ENCODE data around the gene CASP3. TPM values are rescaled to one million over a fixed set of nuclear protein-coding genes. Genes with fewer than 3 reads are reported as not detected.
"Not testable (repeated sequence)": the region's sequence is repeated elsewhere in the genome, so short reads cannot be mapped to it uniquely, and the experiment has no call there.

Gene CASP3
- total RNA-seq, 1 donor from 2014 or later, result 12.1 TPM

DNA sequence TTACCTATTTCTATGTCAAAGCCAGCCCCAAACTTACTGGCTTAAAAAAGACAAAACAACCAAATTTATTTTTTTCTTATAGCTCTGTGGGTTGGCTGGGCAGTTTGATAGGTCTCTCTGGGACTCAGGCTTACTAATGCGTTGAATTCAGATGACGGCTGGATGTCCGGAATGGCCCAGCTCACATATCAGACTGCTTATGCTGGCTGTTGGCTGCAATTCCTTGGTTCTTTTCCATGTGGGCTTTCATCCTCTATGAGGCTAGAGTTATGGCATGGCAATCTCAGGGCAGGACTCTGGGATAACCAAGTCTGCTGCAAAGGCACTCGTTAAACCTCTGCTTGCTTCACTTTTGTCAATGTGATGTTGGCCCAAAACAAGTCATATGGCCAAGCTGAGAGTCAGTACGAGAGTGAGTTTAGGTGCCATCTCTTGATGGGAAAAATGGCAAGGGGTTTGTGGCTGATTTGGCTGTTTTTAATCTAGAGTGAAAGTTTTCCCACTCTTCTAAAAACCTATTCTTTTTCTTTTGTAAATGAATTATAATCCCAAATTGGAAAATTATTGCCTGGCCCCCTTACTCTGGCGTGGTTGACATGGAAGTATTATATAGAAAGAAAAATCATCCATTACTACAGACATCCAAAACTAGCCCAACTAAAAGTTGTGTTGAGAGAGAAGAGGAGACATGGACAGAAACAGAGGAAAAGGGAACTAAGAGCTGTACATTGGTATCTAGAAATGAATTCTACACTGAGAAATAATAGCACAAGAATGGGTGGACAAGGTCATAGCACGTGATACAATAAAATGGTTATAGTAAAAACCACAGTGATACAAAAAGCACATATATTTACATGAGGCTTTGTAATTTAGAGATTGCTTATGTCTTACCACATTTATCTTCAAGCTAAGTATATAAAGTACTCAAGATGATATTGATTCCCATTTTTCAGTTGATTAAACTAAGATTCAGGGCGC lies 6.9 kb upstream of the CASP3 start:
- Histone ChIP-seq H3K9me3 (replicated peaks) (no peaks in the 10 kb centered on the region), H3K27ac (replicated peaks) (peak overlapping the region; percentile 25), H3K27me3 (ENCODE audit: low read depth) (no peaks in the 10 kb centered on the region), H3K4me1 (peaks cover 7% of the 10 kb centered on the region), H3K4me3 (no peak overlapping the region), H3K36me3 (peaks cover 24% of the 10 kb centered on the region)
- intact Hi-C loops (cut with micrococcal nuclease), result no loop called here
- TF ChIP-seq, protein P1, sequence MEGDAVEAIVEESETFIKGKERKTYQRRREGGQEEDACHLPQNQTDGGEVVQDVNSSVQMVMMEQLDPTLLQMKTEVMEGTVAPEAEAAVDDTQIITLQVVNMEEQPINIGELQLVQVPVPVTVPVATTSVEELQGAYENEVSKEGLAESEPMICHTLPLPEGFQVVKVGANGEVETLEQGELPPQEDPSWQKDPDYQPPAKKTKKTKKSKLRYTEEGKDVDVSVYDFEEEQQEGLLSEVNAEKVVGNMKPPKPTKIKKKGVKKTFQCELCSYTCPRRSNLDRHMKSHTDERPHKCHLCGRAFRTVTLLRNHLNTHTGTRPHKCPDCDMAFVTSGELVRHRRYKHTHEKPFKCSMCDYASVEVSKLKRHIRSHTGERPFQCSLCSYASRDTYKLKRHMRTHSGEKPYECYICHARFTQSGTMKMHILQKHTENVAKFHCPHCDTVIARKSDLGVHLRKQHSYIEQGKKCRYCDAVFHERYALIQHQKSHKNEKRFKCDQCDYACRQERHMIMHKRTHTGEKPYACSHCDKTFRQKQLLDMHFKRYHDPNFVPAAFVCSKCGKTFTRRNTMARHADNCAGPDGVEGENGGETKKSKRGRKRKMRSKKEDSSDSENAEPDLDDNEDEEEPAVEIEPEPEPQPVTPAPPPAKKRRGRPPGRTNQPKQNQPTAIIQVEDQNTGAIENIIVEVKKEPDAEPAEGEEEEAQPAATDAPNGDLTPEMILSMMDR (IDR thresholded peaks at IDR 0.05; ENCODE audit: borderline replicate concordance), result no peak
- no peak for DNase-seq

- intact Hi-C loops (cut with micrococcal nuclease), result no loop called here
- H3K4me1 ChIP-seq, result peaks cover 26% of the 10 kb centered on the region
Observed at GRCh38 chr4:184653650-184654049, 4.4 kb upstream of the CASP3 start.

GRCh38 chr4:184652681-184653080 lies 3.4 kb upstream of the CASP3 start:
- H3K9me3 ChIP-seq (replicated peaks); H3K27me3 ChIP-seq (ENCODE audit: low read depth); H3K27ac ChIP-seq (replicated peaks); DNase-seq; H3K36me3 ChIP-seq; intact Hi-C loops (cut with micrococcal nuclease); H3K4me3 ChIP-seq: not testable (repeated sequence)
- peaks cover 36% of the 10 kb centered on the region for H3K4me1 ChIP-seq

More at GRCh38 chr4:184653650-184654049, 4.4 kb upstream of the CASP3 start:
- H3K36me3 ChIP-seq, result peaks cover 6% of the 10 kb centered on the region
- H3K9me3 ChIP-seq (replicated peaks), result no peaks in the 10 kb centered on the region
- TF ChIP-seq, protein P1 (IDR thresholded peaks at IDR 0.05; ENCODE audit: borderline replicate concordance), result no peak
- H3K27me3 ChIP-seq (ENCODE audit: low read depth), result no peaks in the 10 kb centered on the region
- H3K4me3 ChIP-seq, result no peak overlapping the region
- DNase-seq, result no peak
- H3K27ac ChIP-seq (replicated peaks), result no peak overlapping the region

- peaks cover 44% of the 10 kb centered on the region for H3K4me1 ChIP-seq
- no peaks in the 10 kb centered on the region for H3K36me3 ChIP-seq
- intact Hi-C loops (cut with micrococcal nuclease), result no loop called here
- DNase-seq, result no peak
- H3K9me3 ChIP-seq (replicated peaks), result no peaks in the 10 kb centered on the region
- no peaks in the 10 kb centered on the region for H3K27me3 ChIP-seq (ENCODE audit: low read depth)
- H3K4me3 ChIP-seq, result no peak overlapping the region
- TF ChIP-seq, protein P1 (IDR thresholded peaks at IDR 0.05; ENCODE audit: borderline replicate concordance), result no peak
- no peak overlapping the region for H3K27ac ChIP-seq (replicated peaks)
Observed at GRCh38 chr4:184651899-184652298, 2.7 kb upstream of the CASP3 start.

DNA sequence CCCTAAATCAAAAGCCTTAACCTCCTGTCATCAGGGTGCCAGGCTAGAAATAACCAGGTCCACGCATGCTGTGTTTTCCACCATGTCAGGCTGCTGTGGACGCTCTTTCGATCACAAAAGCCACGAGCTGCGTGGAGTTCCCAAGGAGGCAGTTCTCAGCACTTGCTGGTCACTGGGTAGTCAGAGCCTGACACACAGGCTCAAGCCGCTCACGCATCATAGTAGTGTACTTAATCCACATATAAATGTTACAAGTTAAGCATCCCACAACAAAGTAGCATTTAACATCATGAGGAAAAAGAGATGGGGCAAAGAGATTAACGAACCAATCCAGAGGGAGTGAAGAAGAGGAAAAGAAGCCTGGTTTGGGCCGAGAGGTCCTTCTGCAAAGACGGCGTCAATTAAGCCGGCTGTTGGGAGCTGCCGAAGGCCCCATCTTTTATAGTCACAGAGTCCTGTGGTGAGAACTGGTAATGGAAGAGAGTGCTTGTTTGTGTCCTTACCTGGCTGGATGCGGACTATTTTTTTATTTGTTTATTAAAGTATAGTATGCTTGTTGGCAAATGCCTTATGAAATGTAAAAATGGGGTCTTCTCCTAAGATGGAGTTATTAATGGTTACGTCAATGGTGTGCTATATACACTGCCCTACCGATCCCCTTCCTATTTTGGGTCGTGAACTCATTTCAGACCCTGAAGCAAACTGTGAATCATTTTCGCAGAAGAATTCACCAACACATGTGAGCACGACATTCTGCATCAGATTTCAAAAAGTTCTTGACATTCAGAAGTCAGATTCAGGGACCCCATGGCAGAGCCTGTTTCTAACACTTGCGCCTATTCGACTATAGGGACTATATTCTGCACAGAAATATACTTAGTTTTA lies 966 bp upstream of the CASP3 start:
- H3K4me3 ChIP-seq, result peak overlapping the region; percentile 86
- intact Hi-C loops (cut with micrococcal nuclease), result no loop called here
- H3K9me3 ChIP-seq (replicated peaks), result no peaks in the 10 kb centered on the region
- DNase-seq, result no peak
- H3K36me3 ChIP-seq, result no peaks in the 10 kb centered on the region
- H3K27me3 ChIP-seq (ENCODE audit: low read depth), result no peaks in the 10 kb centered on the region
- H3K27ac ChIP-seq (replicated peaks), result peak overlapping the region; percentile 98
- H3K4me1 ChIP-seq, result peaks cover 53% of the 10 kb centered on the region
- TF ChIP-seq, protein P1 (IDR thresholded peaks at IDR 0.05; ENCODE audit: borderline replicate concordance), result no peak
